Memory B cell (primary cell): ENCODE results near the gene CCL20.

Source experiments
- ATAC-seq: fragments of 150-1000 bp; cut with Tn5 transposase; 2 replicates; pipeline ENCODE4 v1.10.0; 2021; ENCODE audit warnings: low read depth, mild to moderate bottlenecking, moderate library complexity
- DNase-seq, 2 donors: peaks; one replicate each; pipeline ENCODE4 v3.0.0; 2022; ENCODE audit warnings: low spot score in 2 of 2
- H3K27ac Mint-ChIP-seq: one replicate; pipeline ENCODE4 v1.8.0; 2022; ENCODE audit warnings: mild to moderate bottlenecking, moderate library complexity, mixed read lengths
- H3K27me3 Mint-ChIP-seq: one replicate; pipeline ENCODE4 v1.8.0; 2022; ENCODE audit warnings: mixed read lengths
- H3K36me3 Mint-ChIP-seq: one replicate; pipeline ENCODE4 v1.8.0; 2022; ENCODE audit warnings: mild to moderate bottlenecking, mixed read lengths
- H3K4me1 Mint-ChIP-seq: one replicate; pipeline ENCODE4 v1.8.0; 2022; ENCODE audit warnings: mixed read lengths
- H3K4me3 Mint-ChIP-seq: one replicate; pipeline ENCODE4 v1.8.0; 2022; ENCODE audit warnings: mild to moderate bottlenecking, moderate library complexity, mixed read lengths
- H3K9me3 Mint-ChIP-seq: one replicate; pipeline ENCODE4 v1.8.0; 2022; ENCODE audit warnings: mixed read lengths

The CCL20 gene

DNA sequence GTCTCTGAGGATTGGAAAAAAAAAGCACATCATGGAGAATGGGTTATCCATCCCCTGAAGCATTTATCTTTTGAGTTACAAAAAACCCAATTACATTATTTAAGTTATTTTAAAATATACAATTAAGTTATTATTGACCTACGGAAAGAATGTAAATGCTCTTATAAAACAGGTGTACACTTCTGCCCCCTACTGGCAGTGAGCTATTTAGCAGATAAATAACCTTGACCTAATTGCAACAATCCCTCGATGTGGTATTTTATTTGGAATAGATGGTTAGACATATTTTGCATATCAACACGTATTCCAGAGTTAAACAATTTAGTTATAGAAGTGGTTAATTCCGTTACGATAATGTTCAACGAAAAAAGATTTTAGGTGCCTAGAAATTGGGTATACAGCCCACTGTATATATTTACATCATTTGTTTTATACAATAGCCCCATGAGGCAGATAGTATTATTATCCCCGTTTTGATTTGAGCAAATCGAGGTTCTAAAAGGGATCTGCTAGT, 48.6 kb downstream of the CCL20 start:
- no peaks in the 10 kb centered on the region for H3K4me1 Mint-ChIP-seq
- H3K4me3 Mint-ChIP-seq: no peak overlapping the region
- DNase-seq (no peak), ATAC-seq (no peak)
- no peak overlapping the region for H3K27ac Mint-ChIP-seq
- H3K36me3 Mint-ChIP-seq: no peaks in the 10 kb centered on the region
- H3K27me3 Mint-ChIP-seq: peaks cover 7% of the 10 kb centered on the region
- H3K9me3 Mint-ChIP-seq: no peaks in the 10 kb centered on the region

DNA sequence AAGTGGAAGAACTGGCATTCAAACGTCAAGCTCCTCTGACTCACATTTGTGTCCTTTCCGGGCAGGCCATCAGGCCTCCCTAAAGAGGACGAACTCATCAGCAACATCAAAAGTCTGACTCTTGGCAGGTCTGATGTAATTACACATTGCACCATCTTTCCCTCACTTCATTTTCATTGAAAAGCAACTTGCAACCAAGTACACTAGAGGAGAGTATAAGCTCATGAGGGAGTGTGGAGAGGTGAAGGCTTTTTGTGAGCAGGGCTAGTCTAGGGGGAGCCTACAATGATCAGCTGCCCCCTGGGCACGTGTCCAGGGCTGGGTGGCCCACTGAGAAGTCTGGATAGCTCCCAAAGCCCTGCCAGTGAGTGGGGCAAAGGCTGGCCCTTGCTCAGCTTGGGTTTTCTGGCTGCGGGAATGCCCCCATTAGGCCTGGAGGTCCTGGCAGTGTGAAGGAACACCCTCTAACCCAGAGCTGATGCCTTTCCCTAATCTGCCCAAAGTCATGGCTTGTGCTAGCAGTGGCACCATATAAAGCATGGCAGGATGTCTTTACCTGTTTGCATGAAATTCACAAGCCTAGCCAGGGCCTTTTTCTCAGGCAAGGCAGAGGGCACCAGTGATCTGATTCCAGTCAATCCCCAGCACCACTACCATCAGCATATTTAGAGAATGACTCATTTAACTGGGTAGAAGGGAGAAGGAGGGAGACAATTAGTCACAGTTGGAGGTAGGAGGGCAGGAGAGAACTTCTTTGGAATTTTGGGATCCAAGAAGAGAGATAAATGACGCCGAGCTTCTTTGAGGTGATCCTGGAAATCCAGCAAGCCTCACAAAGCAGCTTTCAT, 49.3 kb downstream of the CCL20 start:
- Mint-ChIP-seq H3K36me3 (no peaks in the 10 kb centered on the region), H3K4me3 (no peak overlapping the region), H3K4me1 (no peaks in the 10 kb centered on the region), H3K27ac (no peak overlapping the region), H3K9me3 (no peaks in the 10 kb centered on the region), H3K27me3 (peaks cover 7% of the 10 kb centered on the region)
- ATAC-seq (no peak), DNase-seq (no peak)

DNA sequence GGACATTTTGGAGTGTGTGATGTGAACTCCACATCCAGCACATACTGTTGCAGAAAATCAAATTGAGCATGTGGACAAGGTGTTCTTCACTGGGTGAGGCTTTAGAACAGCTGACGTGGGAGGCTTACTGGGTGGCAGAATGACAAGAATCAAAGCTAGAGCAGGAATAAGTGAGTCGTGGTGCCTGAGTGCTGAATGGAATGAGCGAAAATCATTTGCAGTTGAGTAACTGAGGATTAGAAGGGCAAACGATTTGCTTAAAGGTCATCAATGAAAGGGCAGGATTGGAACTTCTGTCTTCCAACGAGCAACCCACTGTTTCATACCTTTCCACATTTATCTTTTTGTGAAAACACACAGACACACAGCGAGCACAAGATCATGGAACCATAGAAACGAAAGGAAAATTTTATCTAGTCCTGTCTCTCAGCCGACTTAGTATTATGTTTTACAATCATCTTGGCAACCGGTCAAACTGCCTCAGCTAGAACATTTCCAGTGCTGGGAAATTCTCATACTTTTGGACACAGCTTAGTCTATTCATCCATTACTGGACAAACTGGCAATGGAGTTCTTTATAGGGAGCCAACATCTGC, 50.6 kb downstream of the CCL20 start:
- ATAC-seq (no peak), DNase-seq (no peak)
- H3K36me3 Mint-ChIP-seq: no peaks in the 10 kb centered on the region
- no peak overlapping the region for H3K27ac Mint-ChIP-seq
- H3K4me3 Mint-ChIP-seq: no peak overlapping the region
- peaks cover 5% of the 10 kb centered on the region for H3K27me3 Mint-ChIP-seq
- H3K9me3 Mint-ChIP-seq: no peaks in the 10 kb centered on the region
- no peaks in the 10 kb centered on the region for H3K4me1 Mint-ChIP-seq

DNA sequence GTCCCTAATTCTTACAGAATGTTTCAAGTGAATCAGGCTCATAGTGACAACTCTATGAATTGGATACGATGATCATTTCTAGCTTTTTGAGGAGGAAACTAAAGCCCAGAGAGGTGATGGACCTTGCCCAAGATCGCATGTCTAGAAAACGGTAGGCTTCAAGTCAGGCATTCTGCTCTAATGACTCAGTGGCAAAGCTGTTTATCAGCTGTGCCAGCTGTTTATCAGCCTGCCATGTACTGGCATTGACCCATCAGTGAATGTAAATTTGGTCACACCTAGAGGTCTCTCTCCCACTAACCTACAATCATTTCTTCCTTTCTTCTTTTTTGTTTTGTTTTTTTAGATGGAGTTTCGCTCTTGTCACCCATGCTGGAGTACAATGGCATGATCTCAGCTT, 51.6 kb downstream of the CCL20 start:
- ATAC-seq (no peak), DNase-seq (no peak)
- peaks cover 5% of the 10 kb centered on the region for H3K27me3 Mint-ChIP-seq
- no peaks in the 10 kb centered on the region for H3K9me3 Mint-ChIP-seq
- no peak overlapping the region for H3K4me3 Mint-ChIP-seq
- H3K27ac Mint-ChIP-seq: no peak overlapping the region
- H3K4me1 Mint-ChIP-seq: no peaks in the 10 kb centered on the region
- no peaks in the 10 kb centered on the region for H3K36me3 Mint-ChIP-seq
